GM18498 (cell line): Measurements from ENCODE around the gene SMAD3.

Experiments
- ATAC-seq: cut with Tn5 transposase; IDR thresholded peaks from one replicate; pipeline ENCODE4 v1.9.1; 2021; ENCODE audit warnings: mild to moderate bottlenecking, moderate library complexity; ENCODE audit not compliant: unreplicated experiment

Gene SMAD3

GRCh38 chr15:67192185-67192820, 126.9 kb downstream of the SMAD3 start:
- no peak for ATAC-seq

GRCh38 chr15:67193223-67193990, 128.0 kb downstream of the SMAD3 start:
- no peak for ATAC-seq

DNA sequence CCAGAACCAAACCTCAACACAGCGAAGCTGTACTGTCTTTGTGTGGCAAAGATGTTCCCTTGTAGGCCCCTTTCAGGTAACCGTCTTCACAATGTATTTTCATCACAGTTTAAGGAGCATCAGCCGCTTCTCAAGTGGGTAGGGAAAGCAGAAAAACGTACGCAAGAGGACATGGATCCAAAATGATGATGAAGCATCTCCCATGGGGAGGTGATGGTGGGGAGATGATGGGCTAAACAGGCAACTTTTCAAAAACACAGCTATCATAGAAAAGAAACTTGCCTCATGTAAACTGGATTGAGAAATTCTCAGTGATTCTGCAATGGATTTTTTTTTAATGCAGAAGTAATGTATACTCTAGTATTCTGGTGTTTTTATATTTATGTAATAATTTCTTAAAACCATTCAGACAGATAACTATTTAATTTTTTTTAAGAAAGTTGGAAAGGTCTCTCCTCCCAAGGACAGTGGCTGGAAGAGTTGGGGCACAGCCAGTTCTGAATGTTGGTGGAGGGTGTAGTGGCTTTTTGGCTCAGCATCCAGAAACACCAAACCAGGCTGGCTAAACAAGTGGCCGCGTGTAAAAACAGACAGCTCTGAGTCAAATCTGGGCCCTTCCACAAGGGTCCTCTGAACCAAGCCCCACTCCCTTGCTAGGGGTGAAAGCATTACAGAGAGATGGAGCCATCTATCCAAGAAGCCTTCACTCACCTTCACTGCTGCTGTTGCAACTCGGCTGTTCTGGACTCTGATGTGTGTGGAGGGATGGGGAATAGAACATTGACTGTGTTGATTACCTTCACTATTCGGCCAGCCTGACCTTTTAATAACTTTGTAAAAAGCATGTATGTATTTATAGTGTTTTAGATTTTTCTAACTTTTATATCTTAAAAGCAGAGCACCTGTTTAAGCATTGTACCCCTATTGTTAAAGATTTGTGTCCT, 129.0 kb downstream of the SMAD3 start:
- no peak for ATAC-seq

GRCh38 chr15:67195305-67195704, 129.9 kb downstream of the SMAD3 start:
- no peak for ATAC-seq

DNA sequence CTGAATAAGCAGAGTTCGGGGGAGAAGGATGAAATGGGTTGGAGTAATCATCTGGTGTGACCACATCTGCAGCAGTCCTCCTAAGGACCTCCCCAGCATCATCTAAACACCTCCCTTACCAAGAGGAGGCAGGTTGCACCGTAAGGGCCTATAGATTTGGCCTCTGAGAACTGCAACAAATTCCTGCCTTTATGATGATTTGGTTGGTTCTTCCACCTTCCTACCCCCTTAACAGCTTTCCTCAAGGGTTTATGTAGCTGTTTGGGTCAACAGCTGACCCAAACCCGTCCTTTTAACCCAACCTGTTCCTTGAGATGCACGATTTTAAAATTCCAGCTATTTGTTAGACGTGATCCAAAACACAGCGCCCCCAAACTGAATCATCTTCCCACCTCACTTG, 130.8 kb downstream of the SMAD3 start:
- no peak for ATAC-seq

GRCh38 chr15:67196672-67197363, 131.4 kb downstream of the SMAD3 start:
- no peak for ATAC-seq

DNA sequence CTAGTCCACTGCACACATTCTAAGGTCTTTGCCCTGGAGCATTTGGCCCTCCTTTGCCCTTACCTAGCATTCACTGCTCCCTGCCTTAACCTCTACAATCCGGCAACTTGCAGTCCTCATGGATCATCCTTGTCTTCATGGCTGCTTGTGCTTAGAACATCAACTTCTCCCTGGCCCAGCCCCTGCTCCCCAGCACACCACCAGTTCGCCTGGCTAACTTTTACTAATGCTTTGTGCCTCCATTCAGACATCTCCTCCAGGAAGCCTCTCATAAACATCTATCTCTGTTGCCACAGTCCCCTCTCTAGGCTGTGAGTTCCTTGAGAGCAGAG, 131.9 kb downstream of the SMAD3 start:
- no peak for ATAC-seq

DNA sequence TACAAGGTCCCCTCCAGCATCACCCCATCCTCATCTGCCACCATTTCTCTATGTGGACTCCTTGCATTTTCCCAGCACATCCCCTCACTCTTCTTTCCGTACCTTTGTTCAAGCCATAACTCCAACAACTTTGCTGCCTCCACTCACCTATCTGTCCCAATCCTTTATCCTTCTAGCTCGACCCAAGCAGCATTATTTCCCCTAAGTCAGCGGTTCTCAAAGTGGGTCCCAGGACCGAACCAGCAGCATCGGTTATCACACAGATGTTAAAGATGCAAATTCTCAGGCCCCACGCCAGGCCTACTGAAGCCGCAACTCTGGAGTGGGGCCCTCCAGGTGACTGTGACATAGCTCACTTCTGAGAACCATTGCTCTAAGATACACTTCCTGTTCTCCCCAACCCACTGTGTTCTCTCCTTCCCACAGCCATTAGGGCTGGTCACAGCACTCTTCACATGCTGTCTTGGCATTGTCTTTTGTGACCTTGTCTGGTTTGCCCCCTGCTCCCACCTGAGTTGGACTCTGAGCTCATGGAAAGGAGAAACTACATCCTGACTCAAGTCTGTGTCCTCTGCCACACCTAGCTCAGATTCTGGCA, 132.9 kb downstream of the SMAD3 start:
- ATAC-seq: no peak

DNA sequence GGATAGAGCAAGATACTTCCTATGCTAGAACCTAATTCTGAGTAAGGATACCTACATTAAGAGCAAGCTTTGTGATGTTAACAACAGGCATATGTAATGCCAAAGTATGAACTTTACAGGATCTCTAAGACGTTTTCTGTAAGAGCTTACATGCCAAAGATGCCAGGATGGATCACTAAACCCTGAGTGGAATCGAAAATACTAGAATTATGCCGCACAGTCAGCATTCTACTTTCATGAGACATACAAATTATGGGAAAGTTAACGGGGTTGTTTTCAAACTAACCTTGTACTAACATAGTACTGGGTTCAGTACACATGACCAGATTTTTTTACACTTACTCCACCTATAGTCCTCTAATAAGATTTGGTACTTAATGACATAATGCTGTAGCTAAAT, 134.0 kb downstream of the SMAD3 start:
- no peak for ATAC-seq

DNA sequence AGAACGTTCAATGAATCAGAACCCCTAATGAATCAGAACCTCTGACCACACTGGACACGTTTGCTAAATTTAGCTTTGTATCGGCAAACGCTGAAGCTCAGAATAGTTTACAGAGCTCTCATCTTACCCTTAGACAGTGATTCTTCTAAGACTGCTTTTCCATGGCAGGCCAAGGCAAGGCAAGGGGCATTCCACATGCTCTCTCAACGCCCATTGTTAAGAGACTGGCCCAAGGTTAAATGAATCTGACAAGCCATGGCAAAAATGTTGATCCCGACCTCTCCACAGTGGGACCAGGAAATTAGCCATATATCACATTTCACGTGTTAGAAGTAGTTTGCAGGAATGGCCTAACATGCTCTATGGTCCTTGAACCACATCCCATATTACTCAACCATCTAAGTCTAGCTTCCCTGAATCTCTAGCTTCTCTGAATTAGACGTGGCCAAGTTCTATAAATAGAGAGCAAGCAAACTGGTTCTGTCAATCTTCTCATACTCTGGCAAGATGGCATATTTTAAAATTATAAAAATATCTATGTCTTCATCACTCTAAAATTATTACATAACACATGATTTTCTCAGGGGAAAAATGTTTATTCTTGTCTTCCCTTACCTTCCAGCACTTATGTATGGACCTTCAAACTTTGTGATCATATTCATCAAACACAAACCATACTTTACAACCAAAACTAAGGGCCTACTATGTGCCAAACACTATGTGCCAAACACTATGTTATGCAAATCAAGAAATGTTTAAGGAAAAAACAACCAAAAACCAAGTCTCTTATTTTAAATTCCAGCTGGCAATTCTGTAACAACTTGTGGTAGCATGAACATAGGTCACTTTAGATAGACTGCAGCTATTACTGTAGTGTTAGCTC, 134.7 kb downstream of the SMAD3 start:
- no peak for ATAC-seq

- ATAC-seq: no peak
These were observed 135.7 kb downstream of the SMAD3 start for GRCh38 chr15:67201136-67201535.

DNA sequence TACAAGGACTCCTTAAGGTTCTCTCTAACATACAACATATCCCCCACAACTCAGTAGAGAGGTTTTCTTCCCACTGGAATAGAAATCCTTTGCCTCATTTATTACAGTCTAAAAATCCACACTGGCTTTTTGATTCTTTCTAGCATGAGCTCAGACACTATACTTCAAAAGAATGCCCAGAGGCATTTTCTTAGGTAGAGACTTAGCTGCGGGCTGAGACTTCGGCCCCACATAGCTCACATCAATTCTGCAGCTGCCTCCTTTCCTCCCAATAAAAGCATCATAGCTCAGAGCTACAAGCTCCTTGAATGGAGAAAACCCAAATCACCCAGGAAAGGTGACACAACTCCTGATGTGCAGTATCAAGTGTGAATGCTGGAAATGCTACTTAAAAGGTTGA, 136.7 kb downstream of the SMAD3 start:
- no peak for ATAC-seq

DNA sequence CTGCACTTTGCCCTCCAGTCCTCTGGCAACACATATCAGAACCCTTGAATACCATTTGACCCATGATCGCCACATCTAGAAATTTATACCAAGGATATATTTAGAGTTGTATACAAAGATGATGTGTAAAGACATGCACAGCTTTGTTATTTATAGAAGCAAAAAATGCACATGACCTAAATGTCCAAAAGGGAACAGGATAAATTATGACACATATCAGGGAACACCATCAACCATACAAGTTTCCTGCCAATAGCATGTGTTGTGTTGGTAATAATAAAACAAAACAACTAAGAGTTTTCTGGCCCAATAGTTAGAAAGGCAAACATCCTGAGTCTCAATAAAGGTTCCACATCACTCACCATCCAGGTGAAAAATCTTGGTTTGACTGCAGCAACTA, 137.6 kb downstream of the SMAD3 start:
- no peak for ATAC-seq

- no peak for ATAC-seq
These were observed 142.3 kb downstream of the SMAD3 start for GRCh38 chr15:67207555-67208207.

GRCh38 chr15:67208396-67208795, 143.0 kb downstream of the SMAD3 start:
- no peak for ATAC-seq

DNA sequence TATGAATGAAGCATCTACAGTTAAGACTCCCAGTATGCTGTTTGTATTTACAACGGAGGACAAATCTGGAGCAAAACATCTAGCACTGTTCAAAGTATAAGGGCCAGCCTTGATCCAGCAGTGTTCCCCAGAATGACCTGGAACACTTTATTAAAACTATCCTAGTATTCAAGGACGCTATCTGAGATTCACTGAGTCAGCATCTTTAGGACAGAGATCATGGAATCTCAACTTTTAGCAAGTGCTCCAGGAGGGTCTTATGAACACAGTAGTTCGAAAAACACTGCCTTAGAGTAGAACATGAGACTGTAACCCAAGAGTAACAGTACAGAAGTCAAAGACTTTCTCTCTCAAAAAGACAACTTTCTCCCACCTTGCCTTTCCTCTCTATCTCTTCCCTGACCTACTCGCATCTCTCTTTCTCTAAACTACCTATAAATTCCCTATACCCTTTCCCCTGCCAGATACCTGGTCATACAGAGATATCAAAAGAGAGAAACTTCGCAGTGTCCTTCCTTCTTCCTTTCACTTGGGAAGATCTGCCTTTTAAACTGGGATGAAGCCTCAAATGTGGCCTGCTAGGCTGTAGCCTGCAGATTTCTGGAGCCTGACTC, 145.3 kb downstream of the SMAD3 start:
- no peak for ATAC-seq

GRCh38 chr15:67212684-67213367, 147.4 kb downstream of the SMAD3 start:
- ATAC-seq: no peak

GRCh38 chr15:67215102-67215501, 149.7 kb downstream of the SMAD3 start:
- no peak for ATAC-seq
